Neural progenitor cell (in vitro differentiated cells): ENCODE results near the gene NIPAL3. TPM values are rescaled to one million over a fixed set of nuclear protein-coding genes. Genes with fewer than 3 reads are reported as not detected.

Experiments used
- DNase-seq: peaks from one replicate; pipeline ENCODE4 v3.0.0-alpha.2; 2016; ENCODE audit warnings: low spot score
- H2AFZ ChIP-seq: fragments of 200-600 bp; sonication (generic); replicated peaks from 2 replicates; pipeline ENCODE4 v1.6.1; 2016; ENCODE audit warnings: antibody characterized with exemption
- H3F3A ChIP-seq: fragments of 200-600 bp; sonication (generic); 2 replicates; pipeline ENCODE4 v1.6.1; 2016; ENCODE audit warnings: antibody characterized with exemption, low read depth
- H3K27ac ChIP-seq: fragments of 200-600 bp; sonication (generic); 2 replicates; pipeline ENCODE4 v1.5.1; 2016; ENCODE audit warnings: mild to moderate bottlenecking
- H3K27me3 ChIP-seq: fragments of 200-600 bp; sonication (generic); 2 replicates; pipeline ENCODE4 v1.6.1; 2016; ENCODE audit warnings: mild to moderate bottlenecking, moderate library complexity
- H3K36me3 ChIP-seq: fragments of 200-600 bp; sonication (generic); 2 replicates; pipeline ENCODE4 v1.5.1; 2016
- H3K4me1 ChIP-seq: fragments of 200-600 bp; sonication (generic); 2 replicates; pipeline ENCODE4 v1.6.1; 2016; ENCODE audit warnings: mixed run types
- H3K4me2 ChIP-seq: fragments of 200-600 bp; sonication (generic); 2 replicates; pipeline ENCODE4 v1.6.1; 2016
- H3K4me3 ChIP-seq: fragments of 200-600 bp; sonication (generic); 2 replicates; pipeline ENCODE4 v1.5.1; 2016
- H3K79me2 ChIP-seq: fragments of 200-600 bp; sonication (generic); 2 replicates; pipeline ENCODE4 v1.6.1; 2016; ENCODE audit warnings: low read depth
- H3K9ac ChIP-seq: fragments of 200-600 bp; sonication (generic); 2 replicates; pipeline ENCODE4 v1.6.1; 2016
- H3K9me3 ChIP-seq: fragments of 200-600 bp; sonication (generic); 2 replicates; pipeline ENCODE4 v1.5.1; 2016; ENCODE audit warnings: low read depth
- H4K20me1 ChIP-seq: fragments of 200-600 bp; sonication (generic); 2 replicates; pipeline ENCODE4 v1.6.1; 2016; ENCODE audit warnings: low read depth
- H3K27ac Mint-ChIP-seq: 3 replicates; pipeline ENCODE4 v1.8.0; 2021; ENCODE audit warnings: mixed read lengths
- H3K27me3 Mint-ChIP-seq: 2 replicates; pipeline ENCODE4 v1.8.0; 2022; ENCODE audit warnings: low read depth, mild to moderate bottlenecking, inconsistent platforms, moderate library complexity, mixed read lengths; ENCODE audit not compliant: insufficient read depth
- H3K36me3 Mint-ChIP-seq: 3 replicates; pipeline ENCODE4 v1.8.0; 2021; ENCODE audit warnings: mixed read lengths
- H3K4me1 Mint-ChIP-seq: 3 replicates; pipeline ENCODE4 v1.8.0; 2021; ENCODE audit warnings: mixed read lengths
- H3K4me3 Mint-ChIP-seq: 3 replicates; pipeline ENCODE4 v1.8.0; 2021; ENCODE audit warnings: mild to moderate bottlenecking, moderate library complexity, mixed read lengths
- H3K9me3 Mint-ChIP-seq: 3 replicates; pipeline ENCODE4 v1.8.0; 2020; ENCODE audit warnings: mixed read lengths
- EZH2 ChIP-seq: fragments of 200-600 bp; sonication (generic); IDR thresholded peaks from 2 replicates; pipeline ENCODE4 v1.6.1; 2017; ENCODE audit warnings: antibody characterized with exemption, mild to moderate bottlenecking, moderate library complexity
- EZH2phosphoT487 ChIP-seq: fragments of 200-600 bp; sonication (generic); IDR thresholded peaks from 2 replicates; pipeline ENCODE4 v1.6.1; 2017; ENCODE audit warnings: antibody characterized with exemption
- total RNA-seq: library from RNA; depleted of rRNA; stranded (reverse); fragments of >200 nt; gene quantifications from 2 replicates; pipeline ENCODE4 v1.2.3, GENCODE V29; 2015; ENCODE audit warnings: low replicate concordance
- TF ChIP-seq, protein P1 (sequence below): fragments of 200-600 bp; sonication (generic); IDR thresholded peaks from 2 replicates; pipeline ENCODE4 v1.5.1; 2017; ENCODE audit warnings: antibody characterized with exemption, mild to moderate bottlenecking

Gene NIPAL3
- total RNA-seq, 1 donor from 2014 or later, result 6.9 TPM

DNA sequence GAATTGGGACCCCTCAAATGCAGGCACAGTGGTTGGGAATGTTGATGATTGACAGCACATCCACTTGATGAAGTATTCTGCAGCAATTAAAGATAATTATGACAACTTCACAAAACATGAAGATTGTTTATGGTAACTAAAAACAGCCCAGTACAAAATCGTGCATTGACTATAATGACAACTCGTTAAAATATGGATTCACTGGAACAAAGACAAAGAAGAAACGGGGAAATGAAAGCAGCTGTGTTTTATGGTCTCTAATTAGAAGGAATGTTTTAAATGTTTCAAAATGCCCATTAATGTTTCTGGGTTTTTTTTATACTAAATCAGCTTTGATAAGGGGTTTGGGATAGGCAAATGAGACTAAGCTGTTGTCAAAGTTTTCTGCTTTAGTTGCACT lies 36.1 kb downstream of the NIPAL3 start:
- Histone ChIP-seq H2AFZ (no peak overlapping the region), H3K27ac (no peak overlapping the region), H3K9ac (no peak overlapping the region), H4K20me1 (no peaks in the 10 kb centered on the region), H3K27me3 (no peaks in the 10 kb centered on the region), H3K4me2 (no peak overlapping the region), H3K9me3 (no peaks in the 10 kb centered on the region), H3K36me3 (no peaks in the 10 kb centered on the region), H3K4me3 (no peak overlapping the region), H3K4me1 (no peaks in the 10 kb centered on the region), H3F3A (no peaks in the 10 kb centered on the region), H3K79me2 (no peaks in the 10 kb centered on the region)
- TF ChIP-seq, protein P1, sequence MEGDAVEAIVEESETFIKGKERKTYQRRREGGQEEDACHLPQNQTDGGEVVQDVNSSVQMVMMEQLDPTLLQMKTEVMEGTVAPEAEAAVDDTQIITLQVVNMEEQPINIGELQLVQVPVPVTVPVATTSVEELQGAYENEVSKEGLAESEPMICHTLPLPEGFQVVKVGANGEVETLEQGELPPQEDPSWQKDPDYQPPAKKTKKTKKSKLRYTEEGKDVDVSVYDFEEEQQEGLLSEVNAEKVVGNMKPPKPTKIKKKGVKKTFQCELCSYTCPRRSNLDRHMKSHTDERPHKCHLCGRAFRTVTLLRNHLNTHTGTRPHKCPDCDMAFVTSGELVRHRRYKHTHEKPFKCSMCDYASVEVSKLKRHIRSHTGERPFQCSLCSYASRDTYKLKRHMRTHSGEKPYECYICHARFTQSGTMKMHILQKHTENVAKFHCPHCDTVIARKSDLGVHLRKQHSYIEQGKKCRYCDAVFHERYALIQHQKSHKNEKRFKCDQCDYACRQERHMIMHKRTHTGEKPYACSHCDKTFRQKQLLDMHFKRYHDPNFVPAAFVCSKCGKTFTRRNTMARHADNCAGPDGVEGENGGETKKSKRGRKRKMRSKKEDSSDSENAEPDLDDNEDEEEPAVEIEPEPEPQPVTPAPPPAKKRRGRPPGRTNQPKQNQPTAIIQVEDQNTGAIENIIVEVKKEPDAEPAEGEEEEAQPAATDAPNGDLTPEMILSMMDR, result no peak
- TF ChIP-seq EZH2phosphoT487, result no peak
- H3K27ac Mint-ChIP-seq, result no peak overlapping the region
- no peak overlapping the region for H3K4me3 Mint-ChIP-seq
- no peak for DNase-seq
- H3K27me3 Mint-ChIP-seq, result no peaks in the 10 kb centered on the region
- no peaks in the 10 kb centered on the region for H3K4me1 Mint-ChIP-seq
- H3K9me3 Mint-ChIP-seq, result no peaks in the 10 kb centered on the region
- H3K36me3 Mint-ChIP-seq, result no peaks in the 10 kb centered on the region

DNA sequence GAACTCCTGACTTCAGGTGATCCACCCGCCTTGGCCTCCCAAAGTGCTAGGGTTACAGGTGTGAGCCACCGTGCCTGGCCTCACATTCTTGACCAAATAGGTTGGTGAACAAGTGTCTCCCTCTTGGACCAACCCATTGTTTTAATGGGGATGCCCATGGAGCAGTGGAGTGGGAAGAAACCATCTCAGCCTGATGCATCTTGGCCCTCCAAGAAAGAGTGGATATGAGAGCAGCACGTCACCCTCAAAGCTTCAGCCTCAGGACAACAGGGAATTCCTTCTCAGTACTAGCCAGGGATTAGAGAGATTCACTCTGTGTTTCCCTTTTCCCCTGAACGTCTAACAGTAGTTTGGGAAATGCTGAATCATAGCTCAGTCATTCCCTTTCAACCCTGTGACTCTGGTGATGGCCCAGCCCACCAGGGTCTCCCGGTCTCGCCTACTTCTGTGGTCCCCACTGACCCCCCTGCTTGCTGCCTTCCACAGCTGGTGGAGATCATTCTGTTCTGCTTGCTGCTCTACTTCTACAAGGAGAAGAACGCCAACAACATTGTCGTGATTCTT lies 37.4 kb downstream of the NIPAL3 start:
- H3K4me1 ChIP-seq, result no peaks in the 10 kb centered on the region
- no peak for TF ChIP-seq EZH2
- no peak for TF ChIP-seq EZH2phosphoT487
- TF ChIP-seq, protein P1, result no peak
- Mint-ChIP-seq H3K4me1 (no peaks in the 10 kb centered on the region), H3K36me3 (no peaks in the 10 kb centered on the region), H3K4me3 (no peak overlapping the region), H3K9me3 (no peaks in the 10 kb centered on the region), H3K27me3 (no peaks in the 10 kb centered on the region), H3K27ac (no peak overlapping the region)
- no peaks in the 10 kb centered on the region for H3K36me3 ChIP-seq
- no peak overlapping the region for H3K4me2 ChIP-seq
- H3K79me2 ChIP-seq, result no peaks in the 10 kb centered on the region
- H3K9ac ChIP-seq, result no peak overlapping the region
- no peaks in the 10 kb centered on the region for H4K20me1 ChIP-seq
- no peak overlapping the region for H2AFZ ChIP-seq
- H3K27me3 ChIP-seq, result no peaks in the 10 kb centered on the region
- no peak overlapping the region for H3K27ac ChIP-seq
- no peak overlapping the region for H3K4me3 ChIP-seq
- DNase-seq, result no peak
- no peaks in the 10 kb centered on the region for H3K9me3 ChIP-seq
- H3F3A ChIP-seq, result no peaks in the 10 kb centered on the region

DNA sequence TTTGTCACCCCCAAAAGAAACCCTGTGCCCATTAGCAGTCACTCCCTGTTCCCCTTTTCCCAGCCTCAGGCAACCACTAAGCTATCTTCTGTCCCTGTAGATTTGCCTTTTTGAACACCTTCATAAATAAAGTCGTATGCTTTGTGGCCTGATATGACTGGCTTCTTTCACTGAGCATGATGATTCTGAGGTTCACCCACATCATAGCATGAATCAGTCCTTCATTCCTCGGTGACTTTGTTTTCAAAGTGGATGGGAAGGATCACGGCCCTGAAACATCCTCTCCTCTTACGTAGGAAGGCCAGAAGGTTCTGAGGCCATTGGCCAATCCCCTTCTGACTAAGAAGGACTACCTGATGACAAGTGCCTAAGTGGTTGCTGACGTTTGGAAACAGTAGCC lies 39.1 kb downstream of the NIPAL3 start:
- Mint-ChIP-seq H3K27ac (no peak overlapping the region), H3K4me3 (no peak overlapping the region), H3K4me1 (peaks cover 3% of the 10 kb centered on the region), H3K27me3 (no peaks in the 10 kb centered on the region), H3K9me3 (no peaks in the 10 kb centered on the region), H3K36me3 (no peaks in the 10 kb centered on the region)
- Histone ChIP-seq H3K4me2 (no peak overlapping the region), H3K4me1 (no peaks in the 10 kb centered on the region), H2AFZ (no peak overlapping the region), H3K27me3 (no peaks in the 10 kb centered on the region), H3K9ac (no peak overlapping the region), H3K36me3 (no peaks in the 10 kb centered on the region), H4K20me1 (no peaks in the 10 kb centered on the region), H3F3A (no peaks in the 10 kb centered on the region), H3K27ac (no peak overlapping the region), H3K4me3 (no peak overlapping the region), H3K79me2 (no peaks in the 10 kb centered on the region), H3K9me3 (no peaks in the 10 kb centered on the region)
- TF ChIP-seq EZH2phosphoT487 (no peak), EZH2 (no peak)
- TF ChIP-seq, protein P1, result no peak
- no peak for DNase-seq
